Diencephalon (tissue), 1 donor: ENCODE results near the gene PCMTD2. TPM values are rescaled to one million over a fixed set of nuclear protein-coding genes. Genes with fewer than 3 reads are reported as not detected.

Experiments used
- small RNA-seq: library from RNA; depleted of rRNA; stranded (forward); fragments of <200 nt; gene quantifications from one replicate; pipeline ENCODE3, GENCODE V24; 2014
- total RNA-seq: library from RNA; depleted of rRNA; stranded (reverse); fragments of >200 nt; gene quantifications from one replicate; pipeline ENCODE4 v1.2.3, GENCODE V29; 2014

Gene PCMTD2
- 90.9 TPM for total RNA-seq

DNA sequence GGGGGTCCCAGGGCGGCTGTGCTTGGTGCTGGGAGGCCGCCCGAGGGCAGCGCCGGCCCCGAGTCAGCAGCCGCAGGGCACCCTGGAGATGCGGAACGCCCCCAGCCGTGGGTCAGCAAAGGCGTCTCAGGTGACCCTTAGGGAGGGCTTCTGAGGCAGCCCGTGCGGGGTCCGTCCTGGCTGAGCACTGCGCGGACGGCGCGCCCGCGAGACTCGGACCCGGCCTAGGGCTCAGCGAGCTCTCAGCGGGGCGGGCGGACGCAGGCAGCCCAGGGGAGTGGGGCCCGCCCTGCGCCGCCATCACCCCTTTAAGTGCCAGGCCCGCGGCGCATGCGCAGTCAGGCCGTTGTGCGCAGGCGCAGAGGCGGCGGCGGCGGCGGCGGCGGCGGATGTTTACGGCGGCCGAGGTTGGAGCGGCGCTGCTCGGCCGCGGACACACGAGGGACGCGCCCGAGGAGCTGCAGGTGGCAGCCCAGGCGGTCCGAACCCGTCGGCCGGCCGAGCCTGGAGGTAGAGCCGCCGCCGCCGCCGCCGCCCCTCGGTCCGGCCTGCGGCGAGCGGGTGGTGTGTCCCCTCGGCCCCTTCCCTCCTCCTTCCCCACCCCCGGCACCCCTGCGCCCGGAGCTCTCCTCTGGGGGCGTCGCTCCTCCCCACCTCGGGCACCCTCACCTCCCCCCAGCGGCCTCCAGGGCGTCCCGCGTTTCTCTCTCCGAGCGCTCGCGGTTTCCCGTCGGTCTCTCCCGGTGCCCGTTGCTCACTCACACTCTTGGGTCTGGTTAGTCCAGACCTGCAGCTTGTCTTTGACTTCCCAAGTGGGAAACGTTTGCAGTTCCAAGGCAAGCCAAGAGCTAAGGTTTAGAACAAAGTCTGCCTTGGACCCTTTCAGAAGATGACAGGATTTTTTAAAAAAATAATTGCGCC, at the start of gene PCMTD2:
PCMTD2 (plus strand) TSS at position 388 of the 921 bp plus-strand sequence. CDS start 4,218 bp downstream, outside the sequence.

Small RNA genes within 50 kb of the gene (small RNA-seq; reads per million reads assigned to genes)
- gene AL137028.2 = not detected

Other genes with a start within 250 kb of the PCMTD2 start
- gene C20orf204, start 219.6 kb upstream of the PCMTD2 start, total RNA-seq = 3.7 TPM
- gene SOX18, start 206.1 kb upstream of the PCMTD2 start, total RNA-seq = 1.6 TPM
- gene TCEA2, start 192.6 kb upstream of the PCMTD2 start, total RNA-seq = 42.0 TPM
- 12.9 TPM for gene RGS19, start 176.2 kb upstream of the PCMTD2 start, total RNA-seq
- 33.4 TPM for gene OPRL1, start 175.7 kb upstream of the PCMTD2 start, total RNA-seq
- gene LKAAEAR1, start 171.3 kb upstream of the PCMTD2 start, total RNA-seq = 2.1 TPM
- not detected for gene NPBWR2, start 148.2 kb upstream of the PCMTD2 start, total RNA-seq
- 11.3 TPM for gene MYT1, start 91.3 kb upstream of the PCMTD2 start, total RNA-seq